ENCODE data around the gene DAB1. TPM values are rescaled to one million over a fixed set of nuclear protein-coding genes. Genes with fewer than 3 reads are reported as not detected.
A peak's percentile ranks its signal among the peaks of the same experiment; 100 is the strongest.

DAB1 gene
- total RNA-seq, 6 experiments from 2014 or later: 0.76 to 1.9 (median 1.1) TPM

- Histone ChIP-seq H3K4me1 (peaks cover 0 to 82% (median 25%) of the 10 kb centered on the region in 4 donors), H3K36me3 (peaks cover 0 to 58% (median 28%) of the 10 kb centered on the region in 4 donors), H3K27me3 (no peaks in the 10 kb centered on the region), H3K27ac (peak overlapping the region in 2 of 3 donors; percentile 20 to 63), H3K9me3 (no peaks in the 10 kb centered on the region), H3K4me3 (no peak overlapping the region)
- TF ChIP-seq POLR2A (IDR thresholded peaks at IDR 0.05) (no peak), CTCF (IDR thresholded peaks at IDR 0.05) (no peak)
- ATAC-seq (peak in 3 of 4 donors; percentile 20 to 44 (median 38)), DNase-seq (peak in 1 of 3 donors; percentile 36)
- 15% methylated on average over 2 of the region's 2 CpGs for WGBS (ENCODE audit: insufficient coverage, low coverage, low lambda C conversion rate, missing lambda C conversion rate)
- intact Hi-C loops (cut with DNase I): no loop called here
These were observed 465.3 kb downstream of the DAB1 start for GRCh38 chr1:56958526-56958925.

- no peaks in the 10 kb centered on the region for H3K9me3 ChIP-seq
- H3K4me1 ChIP-seq: peaks cover 0 to 84% (median 25%) of the 10 kb centered on the region in 4 donors
- peak overlapping the region in 1 of 3 donors; percentile 63 for H3K27ac ChIP-seq
- DNase-seq (no peak), ATAC-seq (peak in 1 of 4 donors; percentile 4)
- TF ChIP-seq CTCF (IDR thresholded peaks at IDR 0.05) (no peak), POLR2A (IDR thresholded peaks at IDR 0.05) (no peak)
- H3K4me3 ChIP-seq: no peak overlapping the region
- intact Hi-C loops (cut with DNase I): no loop called here
- 34% methylated on average over 3 of the region's 3 CpGs for WGBS (ENCODE audit: insufficient coverage, low coverage, low lambda C conversion rate, missing lambda C conversion rate)
- peaks cover 0 to 64% (median 33%) of the 10 kb centered on the region in 4 donors for H3K36me3 ChIP-seq
- H3K27me3 ChIP-seq: no peaks in the 10 kb centered on the region
These were observed 465.9 kb downstream of the DAB1 start for GRCh38 chr1:56957931-56958330.

GRCh38 chr1:56954664-56955063 is 469.2 kb downstream of the DAB1 start:
- Histone ChIP-seq H3K27me3 (no peaks in the 10 kb centered on the region), H3K9me3 (no peaks in the 10 kb centered on the region), H3K36me3 (peaks cover 0 to 88% (median 42%) of the 10 kb centered on the region in 4 donors), H3K4me3 (no peak overlapping the region), H3K4me1 (peaks cover 0 to 56% (median 20%) of the 10 kb centered on the region in 4 donors), H3K27ac (peak overlapping the region in 1 of 3 donors; percentile 24)
- DNase-seq (no peak), ATAC-seq (no peak)
- WGBS (ENCODE audit: insufficient coverage, low coverage, low lambda C conversion rate, missing lambda C conversion rate): 64% methylated on average over 1 of the region's 1 CpG
- TF ChIP-seq POLR2A (IDR thresholded peaks at IDR 0.05): no peak
- TF ChIP-seq CTCF (IDR thresholded peaks at IDR 0.05): no peak
- intact Hi-C loops (cut with DNase I): no loop called here

GRCh38 chr1:56953386-56953785 is 470.5 kb downstream of the DAB1 start:
- no peak overlapping the region for H3K4me3 ChIP-seq
- 46% methylated on average over 5 of the region's 5 CpGs for WGBS (ENCODE audit: insufficient coverage, low coverage, low lambda C conversion rate, missing lambda C conversion rate)

More at GRCh38 chr1:56953386-56953785, 470.5 kb downstream of the DAB1 start:
- H3K4me1 ChIP-seq: peaks cover 0 to 44% (median 13%) of the 10 kb centered on the region in 4 donors
- DNase-seq (no peak), ATAC-seq (peak in 1 of 4 donors; percentile 15)
- H3K36me3 ChIP-seq: peaks cover 3 to 91% (median 40%) of the 10 kb centered on the region in 4 donors
- no peaks in the 10 kb centered on the region for H3K27me3 ChIP-seq
- intact Hi-C loops (cut with DNase I): no loop called here
- no peak overlapping the region for H3K27ac ChIP-seq
- no peak for TF ChIP-seq CTCF (IDR thresholded peaks at IDR 0.05)
- TF ChIP-seq POLR2A (IDR thresholded peaks at IDR 0.05): no peak
- no peaks in the 10 kb centered on the region for H3K9me3 ChIP-seq

All from right lobe of liver (tissue), 6 donors.